Activated CD8-positive, alpha-beta memory T cell treated with anti-CD3 and anti-CD28 coated beads for 4 hours (primary cell): ENCODE data around the gene SERPINA3.
"Not testable (repeated sequence)": the region's sequence is repeated elsewhere in the genome, so short reads cannot be mapped to it uniquely, and the experiment has no call there.

Experiments used
- DNase-seq, 2 donors: peaks; one replicate each; pipeline ENCODE4 v3.0.0-alpha.2; 2020; ENCODE audit warnings: low read depth in 2 of 2

SERPINA3 gene

DNA sequence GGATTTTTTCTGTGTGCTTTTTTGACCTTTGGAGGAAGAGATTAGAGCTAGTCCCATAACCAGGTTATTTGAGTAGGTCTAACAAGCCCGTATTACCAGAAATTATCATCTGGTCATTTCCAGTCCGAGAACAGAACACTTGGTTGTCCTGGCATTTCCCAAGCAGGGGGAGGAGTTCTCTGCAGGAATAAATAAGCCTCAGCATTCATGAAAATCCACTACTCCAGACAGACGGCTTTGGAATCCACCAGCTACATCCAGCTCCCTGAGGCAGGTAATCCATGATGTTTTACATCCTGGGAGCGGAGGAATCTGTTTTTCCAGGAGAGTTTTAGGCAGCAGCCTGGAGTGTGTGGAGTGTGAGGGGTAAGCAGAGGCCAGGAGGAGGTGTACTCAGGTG lies at the start of gene SERPINA3:
SERPINA3 (plus strand) TSS at position 218 of the 400 bp plus-strand sequence. CDS start 2,051 bp downstream, outside the sequence.
- DNase-seq, result no peak

DNA sequence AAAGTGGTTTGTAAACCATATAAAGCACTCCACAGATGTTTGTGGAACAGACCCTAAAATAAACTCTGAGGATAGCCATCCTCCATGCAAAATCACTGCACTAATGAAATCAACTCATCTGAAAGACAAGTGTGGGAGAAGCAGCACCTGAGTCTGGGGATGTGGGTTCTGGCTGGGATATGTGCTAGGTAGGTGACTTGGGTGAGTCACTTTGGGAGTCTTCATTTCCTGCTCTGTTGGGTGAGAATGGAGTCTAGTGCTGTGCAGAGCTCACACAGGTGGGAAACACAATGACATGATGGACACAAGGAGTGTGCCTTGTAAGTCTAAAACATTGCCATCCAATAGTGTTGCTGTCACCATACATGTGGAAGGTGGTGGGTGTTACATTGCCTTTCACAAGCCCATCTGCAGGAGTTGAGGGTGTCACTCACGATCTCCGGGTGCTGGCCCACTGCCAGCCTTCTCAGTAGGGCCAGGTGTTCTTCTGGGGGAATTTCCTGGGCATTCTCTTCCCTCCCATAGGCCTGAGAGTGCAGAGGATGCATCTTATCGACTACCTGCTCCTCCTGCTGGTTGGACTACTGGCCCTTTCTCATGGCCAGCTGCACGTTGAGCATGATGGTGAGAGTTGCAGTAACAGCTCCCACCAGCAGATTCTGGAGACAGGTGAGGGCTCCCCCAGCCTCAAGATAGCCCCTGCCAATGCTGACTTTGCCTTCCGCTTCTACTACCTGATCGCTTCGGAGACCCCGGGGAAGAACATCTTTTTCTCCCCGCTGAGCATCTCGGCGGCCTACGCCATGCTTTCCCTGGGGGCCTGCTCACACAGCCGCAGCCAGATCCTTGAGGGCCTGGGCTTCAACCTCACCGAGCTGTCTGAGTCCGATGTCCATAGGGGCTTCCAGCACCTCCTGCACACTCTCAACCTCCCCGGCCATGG lies 49.0 kb upstream of the SERPINA3 start:
- no peak for DNase-seq

DNA sequence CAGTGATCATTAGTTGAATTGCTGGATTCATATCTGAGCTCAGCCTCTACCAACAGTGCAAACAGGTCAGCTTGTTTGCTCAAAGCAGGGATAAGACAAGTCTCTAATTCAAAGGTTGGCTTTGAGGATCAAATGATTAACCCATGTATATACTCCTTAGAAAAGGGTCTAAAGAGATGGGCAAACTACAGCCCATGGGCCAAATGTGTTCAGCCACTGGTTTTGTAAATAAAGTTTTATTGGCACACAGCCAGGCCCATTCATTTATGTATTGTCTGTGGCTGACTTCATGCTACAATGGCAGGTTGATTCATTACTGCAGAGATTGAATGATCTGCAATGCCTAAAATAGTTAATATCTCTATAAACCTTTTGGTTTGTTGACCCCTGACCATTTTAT lies 47.8 kb upstream of the SERPINA3 start:
- DNase-seq, result no peak

DNA sequence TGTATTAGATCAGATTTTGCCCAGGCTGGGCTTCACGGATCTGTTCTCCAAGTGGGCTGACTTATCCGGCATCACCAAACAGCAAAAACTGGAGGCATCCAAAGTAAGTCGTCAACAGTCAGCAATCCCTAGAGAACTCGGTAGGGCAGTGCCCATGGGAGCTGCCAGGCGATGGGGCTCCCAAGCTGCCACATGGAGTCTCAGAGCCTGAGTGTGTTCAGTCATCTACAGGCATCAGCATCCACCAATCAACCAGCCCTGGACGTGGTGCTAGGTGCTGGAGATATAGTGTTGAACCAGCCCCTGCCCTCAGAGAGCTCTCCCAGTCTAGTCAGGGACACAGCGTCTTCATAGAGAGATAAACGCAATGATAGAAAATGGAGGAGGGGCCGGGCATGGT lies 44.0 kb upstream of the SERPINA3 start:
- no peak for DNase-seq

DNA sequence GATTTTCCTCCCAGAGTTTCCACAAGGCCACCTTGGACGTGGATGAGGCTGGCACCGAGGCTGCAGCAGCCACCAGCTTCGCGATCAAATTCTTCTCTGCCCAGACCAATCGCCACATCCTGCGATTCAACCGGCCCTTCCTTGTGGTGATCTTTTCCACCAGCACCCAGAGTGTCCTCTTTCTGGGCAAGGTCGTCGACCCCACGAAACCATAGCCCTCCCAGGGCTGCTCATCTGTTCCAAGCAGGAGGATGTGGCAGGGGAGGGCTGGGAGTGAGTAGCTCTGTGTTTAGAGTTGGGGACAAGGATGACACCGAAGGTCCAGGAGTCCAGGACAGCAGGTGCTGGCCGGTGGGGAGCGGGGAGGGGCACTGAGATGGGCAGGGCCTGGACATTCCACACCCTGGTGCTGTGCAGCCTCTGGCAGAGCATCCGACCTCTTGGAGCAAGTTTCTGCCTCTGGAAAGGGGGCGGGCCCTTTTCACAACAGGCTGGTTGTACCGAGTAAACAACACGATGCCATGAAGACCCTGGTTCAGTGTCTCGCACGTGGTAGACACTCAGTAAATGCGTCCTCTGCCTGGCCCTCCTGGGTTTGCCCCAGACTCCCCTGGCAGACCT lies 42.7 kb upstream of the SERPINA3 start:
- DNase-seq, result no peak

DNA sequence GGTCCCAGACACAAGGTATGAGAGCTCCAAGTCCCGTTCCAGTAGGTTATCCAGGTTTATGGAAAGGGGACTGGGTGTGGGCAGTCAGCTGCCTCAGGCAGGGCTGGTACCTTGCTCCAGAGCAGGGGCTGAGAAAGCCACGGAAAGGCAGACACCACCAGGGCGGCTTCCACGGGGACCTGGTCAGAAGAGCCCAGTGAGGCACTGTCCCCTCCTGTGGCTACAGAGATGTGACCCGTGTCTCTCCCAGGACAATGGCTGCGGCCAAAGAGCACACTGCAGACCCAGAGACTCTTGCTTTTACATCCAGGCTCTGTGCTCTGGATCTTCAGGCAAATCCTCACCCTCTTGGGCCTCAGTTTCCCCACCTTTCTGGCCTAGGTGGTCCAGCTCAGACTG lies 42.2 kb upstream of the SERPINA3 start:
- DNase-seq, result no peak

DNA sequence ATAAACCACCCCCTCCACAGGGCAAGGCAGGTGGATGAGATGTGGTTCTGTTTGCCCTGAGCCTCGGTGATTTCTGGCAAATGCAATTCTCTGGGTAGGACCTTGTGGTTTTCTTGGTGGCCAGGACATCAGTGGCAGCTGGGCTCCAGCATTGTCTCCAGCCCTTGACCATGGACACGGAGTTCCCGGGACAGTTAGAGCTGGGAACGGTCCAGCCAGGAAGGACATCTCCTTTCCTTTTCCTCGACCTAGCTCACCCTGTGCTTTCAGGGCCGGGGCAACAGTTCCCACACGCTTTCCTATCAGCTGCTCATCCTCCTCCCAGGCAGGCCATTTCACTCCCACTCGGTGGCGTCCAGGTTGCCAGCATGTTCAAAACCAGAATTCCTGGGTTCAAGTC lies 41.8 kb upstream of the SERPINA3 start:
- DNase-seq, result no peak

DNA sequence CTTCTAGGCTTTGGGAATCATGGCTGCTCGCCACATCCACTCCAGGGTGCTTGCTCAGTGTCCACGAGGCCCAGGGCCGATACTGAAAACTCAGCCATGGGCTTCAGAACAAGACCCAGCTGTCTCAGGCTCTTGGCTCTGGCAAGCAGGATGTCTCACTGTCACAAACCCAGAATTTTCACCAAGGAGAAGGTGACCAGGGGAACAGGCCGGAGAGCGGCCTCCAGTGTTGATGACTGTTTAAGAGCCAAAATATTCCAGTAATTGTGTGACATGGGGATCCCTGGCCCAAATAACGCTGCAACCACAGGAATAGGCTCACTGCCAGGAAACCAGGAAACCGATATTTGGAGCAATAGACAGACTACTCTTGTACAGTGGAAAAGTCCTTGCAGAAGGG lies 40.8 kb upstream of the SERPINA3 start:
- no peak for DNase-seq

DNA sequence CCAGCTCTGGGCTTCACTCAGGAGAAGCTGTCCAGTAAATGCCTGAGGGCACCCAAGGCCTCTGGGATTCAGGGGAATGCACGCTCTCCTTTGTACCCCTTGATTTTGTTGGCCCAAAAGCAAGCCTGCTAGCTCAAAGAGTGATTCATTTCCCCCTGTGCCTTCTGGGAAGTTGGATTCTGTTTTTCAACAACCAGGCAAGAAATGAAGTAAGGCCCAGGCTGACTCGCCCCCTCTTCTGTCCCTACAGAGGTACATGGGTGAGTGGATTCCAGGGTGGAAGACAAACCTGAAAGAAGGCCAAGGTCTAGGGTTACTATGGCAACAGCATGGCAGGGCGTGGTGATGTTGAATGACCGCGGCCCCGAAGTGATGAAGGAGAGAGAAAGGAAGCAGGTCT lies 40.2 kb upstream of the SERPINA3 start:
- no peak for DNase-seq

DNA sequence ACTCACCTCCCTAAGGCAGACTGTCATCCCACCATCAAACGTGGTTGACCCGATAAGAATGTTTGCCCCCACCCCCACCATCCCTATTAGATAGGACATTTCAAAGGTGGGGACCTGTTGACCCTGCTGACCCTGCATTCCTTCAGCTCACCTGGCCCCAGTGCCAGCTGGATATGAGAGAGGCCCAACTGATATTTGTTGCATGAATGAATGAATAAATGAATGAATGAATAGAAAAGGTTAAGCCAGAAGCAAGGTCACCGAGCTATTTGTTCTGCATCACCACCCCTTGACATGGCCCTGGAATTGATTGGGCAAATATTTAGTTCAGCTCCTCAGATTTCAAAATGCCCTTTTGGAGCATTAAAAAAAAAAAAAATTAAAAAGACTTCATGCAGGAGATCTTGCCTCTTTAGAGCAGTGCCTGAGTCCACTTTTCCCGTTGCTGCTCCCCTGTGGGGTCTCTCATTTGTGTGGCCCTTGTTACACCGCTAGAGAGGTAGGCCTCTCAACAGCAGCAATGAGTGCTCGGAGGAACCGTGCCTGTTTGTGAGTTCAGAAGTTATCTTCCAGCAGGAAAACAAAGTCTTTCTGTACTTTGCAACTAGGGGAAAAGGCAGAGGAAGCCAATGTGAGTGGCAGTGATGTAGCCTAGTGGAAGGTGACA lies 39.4 kb upstream of the SERPINA3 start:
- DNase-seq, result no peak

DNA sequence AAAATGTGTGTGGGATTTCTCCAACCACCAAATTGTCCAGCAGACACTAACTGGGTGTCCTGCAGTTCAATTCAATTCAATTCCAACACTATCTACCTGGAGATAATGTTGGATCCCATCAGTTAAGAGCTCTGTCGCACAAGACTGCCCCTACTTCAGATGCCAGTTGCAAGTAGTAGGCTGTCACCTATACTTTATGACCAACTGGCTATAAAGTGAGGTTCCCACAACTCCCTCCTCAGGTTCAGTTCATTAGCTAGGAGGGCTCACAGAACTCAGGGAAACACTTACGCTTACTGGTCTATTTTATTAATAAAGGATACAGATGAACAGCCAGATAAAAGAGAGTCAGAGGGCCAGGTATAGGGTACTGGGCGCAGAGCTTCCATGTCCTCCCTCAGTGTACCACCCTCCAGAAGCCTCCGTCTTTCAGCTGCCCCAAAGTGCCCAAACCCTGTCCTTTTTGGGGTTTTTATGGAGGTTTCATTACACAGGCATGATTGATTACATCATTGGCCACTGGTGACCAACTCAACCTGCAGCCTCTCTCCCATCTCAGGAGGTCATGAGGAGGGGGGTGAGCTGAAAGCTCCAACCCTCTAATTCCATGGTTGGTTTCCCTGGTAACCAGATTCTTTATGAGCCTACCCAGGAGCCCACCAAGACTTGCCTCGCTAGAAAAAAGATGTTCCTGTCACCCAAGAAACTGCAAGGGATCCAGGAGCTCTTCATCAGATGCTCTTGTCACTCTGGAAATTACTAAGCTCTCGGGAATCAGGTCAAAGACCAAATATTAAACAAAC lies 38.5 kb upstream of the SERPINA3 start:
- DNase-seq, result no peak

DNA sequence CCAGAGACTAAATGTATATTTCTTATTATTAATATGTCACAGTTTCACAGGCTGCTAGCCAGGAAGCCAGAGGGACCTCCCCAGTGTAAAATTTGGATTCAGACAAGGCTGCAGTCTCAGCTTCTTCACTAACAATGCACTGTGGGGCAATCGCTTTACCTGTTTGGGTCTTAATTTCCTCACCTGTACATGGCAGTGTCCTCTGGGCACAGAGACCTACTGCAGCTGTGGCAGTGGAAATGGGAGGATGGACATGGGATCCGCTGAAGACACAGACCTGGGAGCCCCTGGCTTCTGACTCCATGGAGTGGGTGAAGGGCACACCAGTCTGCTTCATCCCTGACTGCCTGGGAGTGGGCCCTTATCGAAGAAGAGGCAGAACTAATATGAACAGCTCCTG lies 37.9 kb upstream of the SERPINA3 start:
- no peak for DNase-seq

DNA sequence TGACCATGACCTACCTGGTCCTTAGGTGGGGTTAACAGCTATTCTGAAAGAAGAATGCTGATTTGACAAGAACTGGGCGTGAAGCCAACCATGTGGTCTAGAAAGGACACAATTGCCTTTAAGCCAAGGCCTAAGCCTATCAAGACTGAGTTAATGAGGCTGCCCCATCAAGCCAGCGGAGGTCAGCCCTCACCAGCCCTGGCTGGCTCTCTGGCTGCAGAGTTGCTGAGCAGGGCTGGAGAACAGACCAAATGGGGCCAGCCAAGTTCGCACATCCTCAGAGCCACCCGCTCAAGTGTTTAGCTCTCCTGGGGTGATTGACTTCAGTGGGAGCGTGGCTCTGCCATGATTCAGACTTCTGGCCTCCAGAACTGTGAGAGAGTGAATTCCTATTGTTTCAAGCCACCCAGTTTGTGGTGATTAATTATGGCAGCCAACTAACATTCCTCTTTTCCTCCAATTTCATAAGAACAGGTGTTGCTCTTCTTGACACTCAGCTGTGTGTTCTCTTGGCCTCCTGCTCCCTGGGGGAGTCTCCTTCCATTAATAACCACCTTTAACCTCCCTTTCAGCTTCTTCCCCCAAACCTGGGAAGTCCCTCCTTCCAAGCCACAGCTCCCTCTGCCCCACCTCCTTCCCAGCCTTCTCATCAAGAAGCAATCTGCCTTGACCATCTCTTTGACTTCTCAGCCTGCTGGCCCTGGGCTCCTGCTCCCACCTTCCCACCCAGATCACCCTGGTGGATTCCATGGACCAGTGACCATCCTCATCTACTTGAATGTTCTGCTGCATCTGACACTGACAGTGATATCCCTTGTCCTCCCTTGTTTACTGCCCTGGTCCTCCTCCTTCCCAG lies 36.2 kb upstream of the SERPINA3 start:
- no peak for DNase-seq

DNA sequence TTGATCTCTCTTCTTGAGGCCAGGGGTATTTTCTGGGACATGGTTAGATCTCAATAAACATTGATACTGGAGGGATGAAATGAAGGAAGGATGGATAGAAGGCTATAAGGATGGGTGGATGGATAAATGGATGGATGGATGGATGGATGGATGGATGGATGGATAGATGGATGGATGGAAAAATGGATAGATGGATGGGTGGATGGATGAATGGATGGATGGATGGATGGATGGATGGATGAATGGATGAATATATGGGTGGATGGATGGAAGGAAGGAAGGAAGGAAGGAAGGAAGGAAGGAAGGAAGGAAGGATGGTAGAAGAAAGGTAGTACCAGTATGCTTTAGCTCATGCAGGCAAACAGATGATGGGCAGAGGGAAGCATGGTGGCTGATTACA lies 34.7 kb upstream of the SERPINA3 start:
- not testable (repeated sequence) for DNase-seq

DNA sequence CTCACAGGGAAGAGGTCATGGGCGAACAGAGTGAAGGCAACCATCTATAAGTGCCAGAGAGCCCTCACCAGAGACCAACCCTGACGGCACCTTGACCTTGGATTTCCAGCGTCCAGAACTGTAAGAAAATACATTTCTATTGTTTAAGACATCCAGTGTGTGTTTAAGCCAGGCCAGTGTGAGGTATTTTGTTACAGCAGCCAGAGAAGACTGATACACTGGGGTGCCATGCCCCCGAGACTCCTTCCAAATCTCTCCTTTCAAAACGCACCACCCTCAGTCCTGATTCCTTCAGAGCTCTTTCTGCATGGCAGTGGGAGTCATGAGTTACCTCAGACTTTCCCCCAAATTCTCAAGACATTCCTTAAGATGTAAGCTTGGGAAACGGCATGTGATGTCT lies 33.5 kb upstream of the SERPINA3 start:
- no peak for DNase-seq

DNA sequence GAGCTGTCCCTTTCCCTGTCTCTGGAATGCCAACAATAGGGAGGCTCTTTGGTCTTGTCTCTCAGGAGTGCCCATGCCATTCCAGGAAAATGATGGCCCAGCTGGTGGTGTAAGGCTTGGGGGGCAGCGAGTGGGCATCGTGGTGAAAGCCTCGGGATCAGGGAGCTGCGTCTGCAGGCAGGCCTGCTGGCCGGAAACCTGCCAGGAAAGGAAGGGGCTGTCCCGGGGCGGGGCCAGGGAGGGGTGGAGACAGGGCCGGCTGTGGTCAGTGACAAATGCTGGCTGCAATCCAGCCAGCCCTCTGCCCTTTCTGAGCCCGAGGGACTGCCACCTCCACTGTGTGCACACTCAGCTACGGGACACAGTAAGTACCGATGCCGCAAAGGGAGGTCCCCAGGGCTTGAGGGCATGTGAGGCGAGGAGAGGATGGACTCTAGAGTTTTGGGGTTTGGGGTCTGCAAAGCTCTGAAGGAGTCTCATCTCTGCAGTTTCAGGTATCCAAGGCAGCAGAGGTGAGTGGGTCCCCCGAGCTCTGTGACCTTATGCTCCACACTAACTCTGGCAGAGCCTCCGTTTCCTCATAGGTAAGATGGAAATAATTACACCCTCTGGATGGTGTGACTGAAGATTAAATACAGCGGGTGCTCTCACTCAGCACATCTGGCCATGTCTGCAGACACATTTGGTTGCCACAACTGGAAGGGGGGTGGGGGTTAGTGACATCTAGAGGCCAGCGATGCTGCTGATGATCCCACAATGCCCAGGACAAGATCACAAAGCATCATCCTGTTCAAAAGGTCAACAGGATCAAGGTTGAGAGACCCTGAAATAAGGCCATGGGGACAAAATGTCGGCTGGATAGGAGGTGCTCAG lies 30.8 kb upstream of the SERPINA3 start, which contains the start of gene SERPINA5:
SERPINA5 (plus strand) TSS at position 300 of the 873 bp plus-strand sequence. CDS start 5,937 bp downstream, outside the sequence.
- no peak for DNase-seq

DNA sequence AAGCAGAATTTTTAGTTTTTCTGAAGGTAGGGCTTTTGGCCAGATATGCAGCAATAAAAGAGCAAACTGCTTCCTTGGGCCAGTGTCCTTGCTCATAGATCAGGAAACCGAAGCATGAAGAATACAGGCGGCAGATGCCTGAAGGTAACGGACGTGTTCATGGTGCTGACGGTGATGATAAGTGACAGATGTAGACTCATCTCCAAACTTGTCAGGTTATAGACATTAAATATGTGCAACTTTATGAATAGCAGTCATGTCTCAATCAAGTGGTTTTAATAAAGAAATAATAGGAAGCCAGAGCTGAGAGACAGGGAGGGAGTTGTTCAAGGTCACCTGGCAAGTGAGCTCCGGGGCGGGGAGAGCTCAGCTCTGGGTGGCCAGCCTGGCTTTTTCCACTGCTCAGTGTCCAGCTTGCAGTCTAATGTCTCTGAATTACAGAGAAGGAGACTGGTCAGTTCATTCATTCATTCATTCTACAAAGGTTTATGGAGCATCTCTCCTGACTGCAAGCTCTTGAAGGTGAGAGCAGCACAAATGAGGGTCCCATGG lies 29.9 kb upstream of the SERPINA3 start:
- DNase-seq, result no peak

DNA sequence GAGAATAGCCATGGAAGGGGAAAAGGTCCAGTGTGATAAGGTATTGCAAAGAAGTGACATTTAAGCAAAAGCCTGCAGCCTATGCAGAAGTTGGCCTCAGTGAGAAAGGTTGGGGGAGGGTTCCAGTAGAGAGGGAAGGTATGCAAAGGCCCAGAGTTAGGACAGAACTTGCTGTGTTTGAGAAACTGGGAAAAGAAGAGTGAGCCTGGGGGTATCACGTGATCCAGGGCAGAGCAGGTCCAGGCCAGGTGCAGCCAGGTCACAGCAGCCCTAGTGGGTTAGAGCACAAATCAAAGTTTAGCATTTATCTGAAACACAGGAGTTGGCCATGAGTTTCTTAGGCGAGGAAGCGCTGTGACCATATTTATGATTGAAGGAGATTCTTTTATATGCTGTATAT lies 29.3 kb upstream of the SERPINA3 start:
- no peak for DNase-seq

DNA sequence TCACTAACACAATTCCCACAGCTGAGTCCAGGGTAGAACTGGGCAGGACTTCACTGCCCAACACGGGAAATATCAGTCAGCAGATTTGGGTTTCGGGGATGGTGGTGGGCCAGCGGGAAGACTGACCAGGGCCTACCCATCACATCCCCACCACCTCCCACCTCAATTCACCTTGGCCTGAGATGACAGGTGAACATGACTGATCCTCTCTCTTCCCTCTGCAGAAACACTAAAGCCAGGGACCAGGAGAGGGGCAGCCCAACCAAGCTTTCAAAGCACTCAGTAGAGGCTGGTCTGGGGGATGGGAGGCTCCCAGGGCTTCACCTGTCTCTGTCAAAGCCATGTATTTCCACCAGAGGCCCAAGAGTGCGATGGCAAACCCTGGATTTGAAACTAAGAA lies 28.6 kb upstream of the SERPINA3 start:
- DNase-seq, result no peak
